Measurements from ENCODE around the gene SLC35B1.

- no peak for TF ChIP-seq POLR2A (IDR thresholded peaks at IDR 0.05)
- TF ChIP-seq, protein P1, sequence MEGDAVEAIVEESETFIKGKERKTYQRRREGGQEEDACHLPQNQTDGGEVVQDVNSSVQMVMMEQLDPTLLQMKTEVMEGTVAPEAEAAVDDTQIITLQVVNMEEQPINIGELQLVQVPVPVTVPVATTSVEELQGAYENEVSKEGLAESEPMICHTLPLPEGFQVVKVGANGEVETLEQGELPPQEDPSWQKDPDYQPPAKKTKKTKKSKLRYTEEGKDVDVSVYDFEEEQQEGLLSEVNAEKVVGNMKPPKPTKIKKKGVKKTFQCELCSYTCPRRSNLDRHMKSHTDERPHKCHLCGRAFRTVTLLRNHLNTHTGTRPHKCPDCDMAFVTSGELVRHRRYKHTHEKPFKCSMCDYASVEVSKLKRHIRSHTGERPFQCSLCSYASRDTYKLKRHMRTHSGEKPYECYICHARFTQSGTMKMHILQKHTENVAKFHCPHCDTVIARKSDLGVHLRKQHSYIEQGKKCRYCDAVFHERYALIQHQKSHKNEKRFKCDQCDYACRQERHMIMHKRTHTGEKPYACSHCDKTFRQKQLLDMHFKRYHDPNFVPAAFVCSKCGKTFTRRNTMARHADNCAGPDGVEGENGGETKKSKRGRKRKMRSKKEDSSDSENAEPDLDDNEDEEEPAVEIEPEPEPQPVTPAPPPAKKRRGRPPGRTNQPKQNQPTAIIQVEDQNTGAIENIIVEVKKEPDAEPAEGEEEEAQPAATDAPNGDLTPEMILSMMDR (IDR thresholded peaks at IDR 0.05) = peak in 3 of 12 donors; percentile 23 to 30 (median 26)
Measured at GRCh38 chr17:49677134-49677932, 30.4 kb downstream of the SLC35B1 start.
